Measurements from ENCODE around the gene EXTL1.

- no peak for TF ChIP-seq CTCF (IDR thresholded peaks at IDR 0.05)
- no peak for TF ChIP-seq POLR2A (IDR thresholded peaks at IDR 0.05)
- TF ChIP-seq EP300 (IDR thresholded peaks at IDR 0.05): no peak
These were observed 16.3 kb downstream of the EXTL1 start for GRCh38 chr1:26037904-26038303.
